Measurements from ENCODE around the gene IL17RD. TPM values are rescaled to one million over a fixed set of nuclear protein-coding genes. Genes with fewer than 3 reads are reported as not detected.

The IL17RD gene
- total RNA-seq, 2 donors from 2014 or later = 3.1 to 7.9 TPM

- Histone ChIP-seq H3K27me3 (replicated peaks; ENCODE audit: insufficient read depth) (no peaks in the 10 kb centered on the region), H3K36me3 (no peaks in the 10 kb centered on the region), H3K27ac (no peak overlapping the region), H3K9me3 (no peaks in the 10 kb centered on the region), H3K4me1 (ENCODE audit: control insufficient read depth in 1 of 2, low read depth in 2 of 2) (no peaks in the 10 kb centered on the region), H3K4me3 (no peak overlapping the region)
- no peak for DNase-seq (ENCODE audit: low spot score)
- TF ChIP-seq CTCF (IDR thresholded peaks at IDR 0.05) = no peak
- ATAC-seq (ENCODE audit: insufficient number of reproducible peaks, low FRiP score, low read depth) = no peak
Observed at GRCh38 chr3:57130571-57131209, 34.5 kb downstream of the IL17RD start.

GRCh38 chr3:57128826-57129667 lies 36.1 kb downstream of the IL17RD start:
- DNase-seq (ENCODE audit: low spot score) (no peak), ATAC-seq (ENCODE audit: insufficient number of reproducible peaks, low FRiP score, low read depth) (no peak)
- H3K4me3 ChIP-seq = peak overlapping the region; percentile 39
- no peak for TF ChIP-seq CTCF (IDR thresholded peaks at IDR 0.05)
- no peaks in the 10 kb centered on the region for H3K27me3 ChIP-seq (replicated peaks; ENCODE audit: insufficient read depth)
- H3K36me3 ChIP-seq = no peaks in the 10 kb centered on the region
- H3K9me3 ChIP-seq = no peaks in the 10 kb centered on the region
- H3K27ac ChIP-seq = no peak overlapping the region
- H3K4me1 ChIP-seq (ENCODE audit: control insufficient read depth in 1 of 2, low read depth in 2 of 2) = no peaks in the 10 kb centered on the region

GRCh38 chr3:57127891-57128518 lies 37.1 kb downstream of the IL17RD start:
- ATAC-seq (ENCODE audit: insufficient number of reproducible peaks, low FRiP score, low read depth) (no peak), DNase-seq (ENCODE audit: low spot score) (no peak)
- Histone ChIP-seq H3K27ac (peak overlapping the region in 1 of 2 donors; percentile 20), H3K36me3 (no peaks in the 10 kb centered on the region), H3K9me3 (no peaks in the 10 kb centered on the region), H3K27me3 (replicated peaks; ENCODE audit: insufficient read depth) (no peaks in the 10 kb centered on the region), H3K4me3 (peak overlapping the region; percentile 39), H3K4me1 (ENCODE audit: control insufficient read depth in 1 of 2, low read depth in 2 of 2) (no peaks in the 10 kb centered on the region)
- TF ChIP-seq CTCF (IDR thresholded peaks at IDR 0.05) = no peak

- no peaks in the 10 kb centered on the region for H3K36me3 ChIP-seq
- no peak for ATAC-seq (ENCODE audit: insufficient number of reproducible peaks, low FRiP score, low read depth)
- H3K4me1 ChIP-seq (ENCODE audit: control insufficient read depth in 1 of 2, low read depth in 2 of 2) = no peaks in the 10 kb centered on the region
- no peaks in the 10 kb centered on the region for H3K27me3 ChIP-seq (replicated peaks; ENCODE audit: insufficient read depth)
- no peak for DNase-seq (ENCODE audit: low spot score)
- no peak overlapping the region for H3K4me3 ChIP-seq
- H3K27ac ChIP-seq = no peak overlapping the region
- no peaks in the 10 kb centered on the region for H3K9me3 ChIP-seq
- no peak for TF ChIP-seq CTCF (IDR thresholded peaks at IDR 0.05)
Observed at GRCh38 chr3:57126244-57126643, 38.9 kb downstream of the IL17RD start.

Data from thoracic aorta (tissue), 2 donors.